DMS79 (cell line): ENCODE data around the gene NKG7.

Source experiments
- DNase-seq: peaks from one replicate; lab custom pipeline; 2025; lab: John Stamatoyannopoulos, UW

NKG7 gene

DNA sequence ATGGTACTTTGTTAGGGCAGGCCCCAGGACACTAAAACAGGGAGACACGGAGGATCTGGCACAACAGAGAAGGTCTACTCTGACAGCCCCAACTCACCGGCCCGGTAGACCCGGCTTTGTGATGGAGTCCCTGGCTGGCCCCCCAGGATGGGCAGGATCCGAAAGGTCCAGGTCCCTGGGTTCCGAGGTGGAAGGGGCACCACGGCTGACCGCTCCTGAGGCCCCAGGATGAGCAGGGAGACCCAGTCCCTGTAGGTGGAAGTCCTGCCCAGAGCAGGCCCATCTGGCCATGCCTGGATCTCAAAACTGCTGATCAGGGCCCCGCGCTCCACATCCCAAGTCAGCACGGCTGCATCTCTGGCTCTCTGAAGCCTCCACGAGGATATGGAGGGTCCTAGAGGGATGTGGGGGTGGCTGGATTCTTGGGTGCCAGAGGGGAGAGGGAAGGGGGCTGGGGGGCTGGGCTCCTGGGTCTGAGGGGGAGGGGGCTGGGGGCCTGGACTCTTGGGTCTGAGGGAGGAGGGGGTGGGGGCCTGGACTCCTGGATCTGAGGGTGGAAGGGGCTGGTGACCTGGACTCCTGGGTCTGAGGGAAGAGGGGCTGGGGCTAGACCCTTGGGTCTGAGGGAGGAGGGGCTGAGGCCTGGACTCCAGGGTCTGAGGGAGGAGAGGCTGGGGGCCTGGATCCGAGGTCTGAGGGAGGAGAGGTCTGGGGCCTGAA is 35.2 kb downstream of the NKG7 start:
- DNase-seq: no peak

DNA sequence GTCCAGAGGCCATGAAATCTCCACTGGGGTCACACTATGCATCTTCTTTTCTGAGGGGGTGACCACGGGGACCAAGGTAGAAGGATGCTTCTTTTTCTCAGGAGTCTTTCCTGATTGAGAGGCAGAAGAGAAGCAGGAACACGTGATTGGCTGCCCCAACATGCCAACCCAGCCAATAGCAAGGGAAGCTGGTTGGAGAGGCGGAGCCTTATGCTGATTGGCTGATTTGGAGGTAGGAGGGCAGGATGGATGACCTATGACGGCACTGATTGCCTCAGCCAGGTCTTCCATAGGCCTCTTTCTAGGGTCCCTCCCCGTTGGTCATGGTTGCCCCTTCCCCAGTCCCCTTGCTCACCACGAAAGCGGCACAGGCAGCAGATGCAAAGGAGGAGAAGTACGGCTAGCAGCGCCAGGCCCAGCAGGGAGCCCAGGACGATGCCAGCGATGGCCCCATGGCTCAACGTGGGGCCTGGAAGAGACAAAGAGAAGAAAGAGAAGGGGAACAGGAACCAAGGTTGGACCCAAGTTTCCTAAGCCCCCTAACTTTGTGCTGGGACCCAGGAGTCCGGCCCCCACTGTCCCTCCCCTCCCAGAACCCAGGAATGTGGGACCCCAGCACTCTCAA is 38.5 kb downstream of the NKG7 start:
- DNase-seq: no peak

DNA sequence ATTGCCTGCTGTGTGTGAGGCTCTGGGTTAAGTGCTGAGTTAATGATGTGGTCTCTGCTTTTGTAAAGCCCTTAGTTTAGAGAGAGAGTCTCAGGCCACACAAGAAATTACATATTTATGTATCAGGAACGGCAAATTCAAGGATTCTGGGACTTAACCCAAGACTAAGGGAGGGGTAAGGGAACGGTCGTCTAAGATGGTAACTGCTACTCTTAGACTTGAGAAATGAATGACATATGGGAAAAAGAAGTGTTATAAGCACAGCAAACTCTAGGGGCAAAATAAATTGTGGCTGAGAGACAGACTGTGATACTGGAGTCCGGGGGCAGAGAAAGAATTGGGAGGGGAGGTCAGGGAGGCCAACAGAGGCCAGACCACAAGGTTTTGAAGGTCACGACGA is 40.7 kb downstream of the NKG7 start:
- DNase-seq: no peak

DNA sequence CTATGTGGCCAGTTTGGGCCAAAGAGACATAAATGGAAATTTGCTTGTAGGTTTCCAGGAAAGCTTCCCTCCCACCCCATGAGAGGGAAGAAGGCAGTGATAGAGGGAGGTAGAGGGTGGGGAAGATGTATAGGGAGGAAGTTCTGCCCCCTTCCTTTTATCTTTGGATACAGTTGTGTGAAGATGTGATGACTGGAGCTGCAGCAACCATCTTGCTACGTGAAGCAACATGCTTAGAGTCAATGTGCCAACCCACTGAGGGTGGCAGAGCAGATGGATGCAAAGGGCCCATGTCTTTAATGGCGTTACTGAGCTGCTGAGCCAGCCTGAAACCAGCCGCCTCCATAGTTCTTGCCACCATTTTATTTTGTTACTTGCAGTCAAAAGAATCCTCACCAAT is 41.3 kb downstream of the NKG7 start:
- no peak for DNase-seq

DNA sequence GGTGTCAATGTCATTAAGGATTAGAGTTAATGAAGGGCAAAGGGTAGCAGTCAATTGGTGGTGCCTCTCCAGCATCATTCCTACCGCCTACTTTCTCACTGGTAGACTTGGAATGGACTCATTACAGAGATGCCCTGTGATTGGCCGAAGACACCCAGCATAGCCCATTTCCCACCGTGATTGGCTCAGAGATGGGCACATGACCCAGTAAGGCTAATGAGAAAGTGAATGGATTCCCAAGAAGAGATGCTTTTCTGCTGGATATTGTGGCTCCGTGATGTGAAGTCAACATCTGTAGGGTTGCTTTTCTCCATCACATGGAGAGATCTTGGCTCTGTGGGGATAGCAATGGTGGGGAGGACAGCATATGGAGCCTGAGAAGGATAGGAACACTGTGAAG is 42.1 kb downstream of the NKG7 start:
- DNase-seq: no peak

DNA sequence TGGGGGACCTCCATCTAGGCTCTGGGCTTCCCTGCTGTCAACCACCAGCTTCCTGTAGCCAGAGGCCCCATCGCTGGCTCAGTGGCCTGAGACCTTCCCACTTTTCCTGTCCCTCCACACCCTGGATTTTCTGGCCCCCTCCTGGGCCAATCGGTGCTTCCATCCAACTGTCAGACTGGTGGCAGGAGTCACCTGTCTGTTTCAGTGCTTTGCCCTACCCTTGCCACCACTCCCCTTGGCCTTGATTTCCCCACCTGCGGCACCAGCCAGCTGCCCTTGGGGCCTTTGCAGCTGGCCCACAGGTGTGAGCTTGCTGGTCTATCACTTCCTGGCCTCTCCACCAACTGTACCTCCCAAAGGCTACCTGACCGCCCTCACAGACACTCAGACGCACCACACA is 43.0 kb downstream of the NKG7 start:
- DNase-seq: no peak

DNA sequence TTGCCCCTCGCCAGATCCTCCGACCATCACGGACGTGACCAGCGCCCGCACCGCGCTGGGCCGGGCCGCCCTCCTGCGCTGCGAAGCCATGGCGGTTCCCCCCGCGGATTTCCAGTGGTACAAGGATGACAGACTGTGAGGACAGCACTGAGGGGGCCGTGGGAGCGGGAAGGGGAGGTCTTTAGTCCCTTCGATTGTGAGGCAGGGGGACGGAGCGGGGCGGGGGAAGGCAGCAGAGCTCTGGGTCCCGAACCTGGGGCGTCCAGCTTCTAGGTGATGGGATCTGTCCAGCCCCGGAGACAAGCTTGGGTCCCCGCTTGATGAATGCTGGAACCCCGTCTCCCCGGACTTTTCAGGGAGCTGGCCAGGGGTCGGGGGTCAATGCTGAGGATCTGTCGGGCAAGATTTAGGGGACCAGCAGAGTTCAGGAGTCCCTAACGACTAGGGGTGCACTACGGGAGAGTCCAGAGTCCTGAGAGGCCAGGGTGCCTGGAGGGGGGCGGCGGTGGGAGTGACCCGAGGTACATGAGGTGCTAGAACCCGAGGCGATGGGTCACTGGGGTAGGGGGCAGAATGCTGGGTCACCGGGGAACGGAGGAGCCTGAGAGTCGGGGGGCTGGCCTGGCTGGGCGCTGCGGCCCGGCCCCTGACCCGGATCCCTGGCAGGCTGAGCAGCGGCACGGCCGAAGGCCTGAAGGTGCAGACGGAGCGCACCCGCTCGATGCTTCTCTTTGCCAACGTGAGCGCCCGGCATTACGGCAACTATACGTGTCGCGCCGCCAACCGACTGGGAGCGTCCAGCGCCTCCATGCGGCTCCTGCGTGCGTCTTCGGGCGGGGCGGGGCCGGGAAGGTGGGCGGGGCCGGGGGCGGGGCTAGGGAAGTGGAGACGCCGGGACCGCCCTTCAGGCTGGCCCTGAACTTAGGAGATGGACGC is 45.1 kb downstream of the NKG7 start:
- no peak for DNase-seq

DNA sequence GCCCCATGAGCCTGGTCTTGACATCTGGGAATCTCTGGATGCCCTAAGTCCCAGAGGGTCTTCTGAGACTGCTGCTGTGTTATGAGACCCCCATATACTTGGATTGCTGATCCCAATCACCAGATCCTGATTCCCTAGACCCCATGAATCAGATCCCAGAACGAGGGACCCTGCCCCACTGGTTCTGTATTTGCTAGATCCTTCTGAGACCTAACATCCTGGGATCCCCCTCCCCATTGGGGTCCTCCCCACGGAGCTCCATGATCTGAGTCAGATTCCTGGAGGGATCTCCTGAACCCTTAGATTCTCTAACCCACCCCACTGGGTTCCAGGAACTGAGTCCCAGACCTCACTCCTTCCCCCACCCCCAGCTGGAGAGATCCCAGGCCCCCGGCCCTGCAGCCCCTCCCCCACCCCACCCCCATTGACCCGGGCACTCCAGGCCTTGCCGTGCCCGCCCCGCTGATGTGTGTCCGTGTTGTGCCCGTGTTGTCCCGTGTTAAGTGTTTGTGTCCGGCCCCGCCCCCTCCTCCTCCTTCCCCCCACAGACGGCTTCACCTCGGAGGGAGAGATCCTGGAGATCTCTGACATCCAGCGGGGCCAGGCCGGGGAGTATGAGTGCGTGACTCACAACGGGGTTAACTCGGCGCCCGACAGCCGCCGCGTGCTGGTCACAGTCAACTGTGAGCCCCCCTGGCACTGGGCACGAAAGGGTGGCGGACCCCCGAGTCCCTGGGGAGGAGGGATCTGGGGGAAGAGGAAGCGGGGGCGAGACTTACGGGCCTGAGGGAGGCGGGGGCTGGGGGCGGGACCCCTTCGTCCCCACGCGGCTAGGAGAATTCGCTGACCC is 46.0 kb downstream of the NKG7 start:
- DNase-seq: no peak

DNA sequence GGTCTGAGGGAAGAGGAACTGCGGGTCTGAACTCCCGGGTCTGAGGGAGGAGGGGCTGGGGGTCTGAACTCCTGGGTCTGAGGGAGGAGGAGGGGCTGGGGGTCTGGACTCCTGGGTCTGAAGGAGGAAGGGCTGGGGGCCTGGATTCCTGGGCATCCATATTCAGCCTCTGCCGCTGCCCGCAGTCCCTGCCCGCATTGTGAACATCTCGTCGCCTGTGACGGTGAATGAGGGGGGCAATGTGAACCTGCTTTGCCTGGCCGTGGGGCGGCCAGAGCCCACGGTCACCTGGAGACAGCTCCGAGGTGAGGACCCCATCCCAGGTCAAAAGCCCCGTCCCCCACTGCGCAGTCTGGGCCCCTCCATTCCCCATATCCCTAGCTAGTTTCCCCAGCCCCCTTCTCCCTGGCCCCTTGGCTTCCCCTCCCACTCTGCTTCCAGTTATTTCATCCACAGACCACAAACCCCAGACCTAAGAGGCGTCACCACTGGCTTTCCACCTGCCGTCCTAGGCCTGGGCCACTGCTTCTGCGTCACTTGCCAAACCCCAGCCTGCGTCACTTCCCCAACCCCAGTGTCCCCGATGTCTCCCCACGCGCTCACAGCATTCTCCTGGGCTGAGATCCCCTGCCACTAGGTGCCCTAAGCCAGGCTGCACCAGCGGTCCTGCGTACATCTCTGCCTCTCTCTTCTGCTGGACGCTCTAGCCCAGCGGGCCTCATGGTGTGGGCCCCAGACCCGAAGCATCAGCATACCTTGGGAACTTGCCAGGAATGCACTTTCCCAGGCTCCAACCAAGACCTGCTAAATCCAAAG is 47.1 kb downstream of the NKG7 start:
- DNase-seq: no peak

DNA sequence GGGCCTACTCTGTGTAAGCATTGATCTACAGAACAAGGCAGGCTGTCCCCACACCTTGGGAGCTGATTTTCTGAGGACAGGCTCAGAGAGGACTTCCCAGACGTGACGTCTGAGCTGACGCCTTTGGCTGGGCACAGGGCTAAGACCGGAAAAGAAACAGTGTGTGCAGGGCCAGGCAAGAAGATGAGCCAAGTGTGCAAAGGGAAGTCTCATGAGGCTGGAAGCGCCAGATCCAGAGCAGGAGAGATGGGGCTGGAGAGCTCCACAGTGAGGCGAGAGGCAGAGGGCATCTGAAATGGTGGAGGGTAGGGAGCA is 48.3 kb downstream of the NKG7 start:
- no peak for DNase-seq

DNA sequence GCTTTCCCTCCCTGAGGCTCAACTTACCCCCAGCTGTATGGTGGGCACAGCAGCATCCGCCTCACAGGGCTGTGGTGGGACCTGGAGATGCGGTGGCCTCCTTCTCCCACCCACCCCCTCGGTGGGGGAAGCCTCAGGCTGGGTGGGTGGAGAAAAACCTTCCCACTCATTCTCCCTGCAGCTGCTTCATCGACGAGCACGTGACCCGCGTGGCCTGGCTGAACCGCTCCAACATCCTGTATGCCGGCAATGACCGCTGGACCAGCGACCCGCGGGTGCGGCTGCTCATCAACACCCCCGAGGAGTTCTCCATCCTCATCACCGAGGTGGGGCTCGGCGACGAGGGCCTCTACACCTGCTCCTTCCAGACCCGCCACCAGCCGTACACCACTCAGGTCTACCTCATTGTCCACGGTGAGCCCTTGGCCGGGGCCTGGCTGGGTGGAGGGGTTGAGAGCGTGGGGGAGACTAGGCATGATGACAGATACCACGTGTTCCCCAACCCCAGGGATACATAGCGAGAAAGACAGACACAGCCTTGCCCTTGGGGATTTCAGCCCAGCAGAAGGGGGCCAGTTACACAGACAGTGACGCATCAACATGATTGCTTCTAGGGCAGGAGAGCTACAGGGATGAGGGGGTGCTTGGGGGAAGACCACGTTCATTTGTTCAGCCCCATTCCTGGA is 48.8 kb downstream of the NKG7 start:
- no peak for DNase-seq

DNA sequence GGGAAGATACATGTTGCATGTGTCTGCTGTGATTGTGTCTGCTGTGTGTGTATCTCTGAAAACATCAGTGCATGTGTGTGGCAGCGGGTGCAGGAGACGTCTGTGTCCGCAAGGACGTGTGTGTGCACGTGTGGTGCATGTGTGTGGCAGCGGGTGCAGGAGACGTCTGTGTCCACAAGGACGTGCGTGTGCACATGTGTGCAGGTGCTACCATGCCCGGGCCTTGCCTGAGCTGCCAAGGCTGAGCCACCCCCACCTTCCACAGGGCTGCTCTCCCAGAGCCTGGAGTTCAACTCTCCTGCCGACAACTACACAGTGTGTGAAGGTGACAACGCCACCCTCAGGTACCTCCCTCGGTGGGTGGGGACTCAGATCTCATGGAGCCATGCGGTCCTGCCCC is 50.7 kb downstream of the NKG7 start:
- no peak for DNase-seq
